ENCODE results near the gene PCDHB15. TPM values are rescaled to one million over a fixed set of nuclear protein-coding genes. Genes with fewer than 3 reads are reported as not detected.

PCDHB15 gene
- 0.34 and 0.50 TPM in 2 replicates for total RNA-seq

GRCh38 chr5:141245250-141245717 is at the start of gene PCDHB15:
Gene PCDHB15, plus strand, starts transcription at chr5:141245395. Its CDS starts 184 bp downstream, at chr5:141245579.

GRCh38 chr5:141199359-141200235 is 45.6 kb upstream of the PCDHB15 start, which contains the start of gene PCDHB11:
Gene PCDHB11, plus strand, starts transcription at chr5:141199627. Its CDS starts 148 bp downstream, at chr5:141199775.

GRCh38 chr5:141208478-141208877 is 36.7 kb upstream of the PCDHB15 start, which contains the start of gene PCDHB12:
Gene PCDHB12, plus strand, starts transcription at chr5:141208719. Its CDS starts 189 bp downstream, at chr5:141208908.

GRCh38 chr5:141213656-141214339 is 31.4 kb upstream of the PCDHB15 start, which contains the start of gene PCDHB13:
Gene PCDHB13, plus strand, starts transcription at chr5:141213919. Its CDS starts 205 bp downstream, at chr5:141214124.

GRCh38 chr5:141223112-141223783 is 21.9 kb upstream of the PCDHB15 start, which contains the start of gene PCDHB14:
Gene PCDHB14, plus strand, starts transcription at chr5:141223343. Its CDS starts 163 bp downstream, at chr5:141223506.

Other genes starting within 250 kb of the PCDHB15 start
- not detected in 2 replicates for gene PCDHB1, start 194.0 kb upstream of the PCDHB15 start, total RNA-seq
- 0.34 and 4.1 TPM in 2 replicates for gene PCDHB2, start 150.8 kb upstream of the PCDHB15 start, total RNA-seq
- under 0.01 and 0.57 TPM in 2 replicates for gene PCDHB3, start 144.9 kb upstream of the PCDHB15 start, total RNA-seq
- under 0.01 and 0.21 TPM in 2 replicates for gene PCDHB4, start 123.6 kb upstream of the PCDHB15 start, total RNA-seq
- 0.34 and 1.00 TPM in 2 replicates for gene PCDHB5, start 110.2 kb upstream of the PCDHB15 start, total RNA-seq
- gene PCDHB6, start 95.3 kb upstream of the PCDHB15 start, total RNA-seq = 0.21 TPM in 1 of 2 replicates, not detected in the other
- 0.07 TPM in 1 of 2 replicates, not detected in the other for gene PCDHB7, start 72.8 kb upstream of the PCDHB15 start, total RNA-seq
- gene PCDHB8, start 67.6 kb upstream of the PCDHB15 start, total RNA-seq = 0.57 TPM in 1 of 2 replicates, not detected in the other
- 0.07 TPM in 1 of 2 replicates, not detected in the other for gene PCDHB16, start 63.0 kb upstream of the PCDHB15 start, total RNA-seq
- under 0.01 and 0.14 TPM in 2 replicates for gene PCDHB9, start 58.2 kb upstream of the PCDHB15 start, total RNA-seq
- gene PCDHB10, start 53.0 kb upstream of the PCDHB15 start, total RNA-seq = under 0.01 and 0.57 TPM in 2 replicates
- gene PCDHB11, start 45.8 kb upstream of the PCDHB15 start, total RNA-seq = 0.34 and 0.85 TPM in 2 replicates
- gene PCDHB12, start 36.7 kb upstream of the PCDHB15 start, total RNA-seq = under 0.01 and 0.28 TPM in 2 replicates
- under 0.01 and 0.64 TPM in 2 replicates for gene PCDHB13, start 31.5 kb upstream of the PCDHB15 start, total RNA-seq
- 0.34 and 1.7 TPM in 2 replicates for gene PCDHB14, start 22.1 kb upstream of the PCDHB15 start, total RNA-seq
- 0.14 TPM in 1 of 2 replicates, not detected in the other for gene SLC25A2, start 58.7 kb downstream of the PCDHB15 start, total RNA-seq
- 84.6 and 94.3 TPM in 2 replicates for gene TAF7, start 75.4 kb downstream of the PCDHB15 start, total RNA-seq
- under 0.01 and 0.43 TPM in 2 replicates for gene PCDHGA1, start 85.1 kb downstream of the PCDHB15 start, total RNA-seq
- 0.34 and 1.00 TPM in 2 replicates for gene PCDHGA2, start 93.4 kb downstream of the PCDHB15 start, total RNA-seq
- gene PCDHGA3, start 98.4 kb downstream of the PCDHB15 start, total RNA-seq = under 0.01 and 0.36 TPM in 2 replicates
- 0.34 and 1.6 TPM in 2 replicates for gene PCDHGB1, start 104.7 kb downstream of the PCDHB15 start, total RNA-seq
- under 0.01 and 1.8 TPM in 2 replicates for gene PCDHGA4, start 109.6 kb downstream of the PCDHB15 start, total RNA-seq
- under 0.01 and 1.7 TPM in 2 replicates for gene PCDHGB2, start 114.6 kb downstream of the PCDHB15 start, total RNA-seq
- under 0.01 and 0.64 TPM in 2 replicates for gene PCDHGA5, start 118.8 kb downstream of the PCDHB15 start, total RNA-seq
- 0.34 and 2.1 TPM in 2 replicates for gene PCDHGB3, start 124.8 kb downstream of the PCDHB15 start, total RNA-seq
- gene PCDHGA6, start 128.5 kb downstream of the PCDHB15 start, total RNA-seq = under 0.01 and 1.1 TPM in 2 replicates
- under 0.01 and 1.8 TPM in 2 replicates for gene PCDHGA7, start 137.3 kb downstream of the PCDHB15 start, total RNA-seq
- 3.1 and 8.0 TPM in 2 replicates for gene PCDHGB4, start 142.3 kb downstream of the PCDHB15 start, total RNA-seq
- 0.34 and 1.3 TPM in 2 replicates for gene PCDHGA8, start 147.2 kb downstream of the PCDHB15 start, total RNA-seq
- gene PCDHGB5, start 152.6 kb downstream of the PCDHB15 start, total RNA-seq = 4.8 and 14.0 TPM in 2 replicates
- gene PCDHGA9, start 157.4 kb downstream of the PCDHB15 start, total RNA-seq = 0.34 and 3.8 TPM in 2 replicates
- 0.68 and 4.0 TPM in 2 replicates for gene PCDHGB6, start 162.6 kb downstream of the PCDHB15 start, total RNA-seq
- 1.7 and 7.5 TPM in 2 replicates for gene PCDHGA10, start 167.6 kb downstream of the PCDHB15 start, total RNA-seq
- gene PCDHGB7, start 172.3 kb downstream of the PCDHB15 start, total RNA-seq = 1.4 and 9.3 TPM in 2 replicates
- 2.1 and 5.3 TPM in 2 replicates for gene PCDHGA11, start 175.7 kb downstream of the PCDHB15 start, total RNA-seq
- 0.68 and 2.2 TPM in 2 replicates for gene PCDHGA12, start 185.1 kb downstream of the PCDHB15 start, total RNA-seq
- 17.1 and 38.5 TPM in 2 replicates for gene PCDHGC3, start 230.6 kb downstream of the PCDHB15 start, total RNA-seq
- gene PCDHGC4, start 239.6 kb downstream of the PCDHB15 start, total RNA-seq = 0.34 and 1.2 TPM in 2 replicates
- 0.34 and 1.1 TPM in 2 replicates for gene PCDHGC5, start 243.7 kb downstream of the PCDHB15 start, total RNA-seq

Measured in nasal cavity respiratory epithelium epithelial cell of viscerocranial mucosa (primary cell).